Large intestine (tissue), 3 donors: Measurements from ENCODE around the gene SLC35D1. TPM values are rescaled to one million over a fixed set of nuclear protein-coding genes. Genes with fewer than 3 reads are reported as not detected.
"Not testable (repeated sequence)": the region's sequence is repeated elsewhere in the genome, so short reads cannot be mapped to it uniquely, and the experiment has no call there.

Source experiments
- DNase-seq, 2 donors: peaks; one replicate each; pipeline versions ENCODE4 v3.0.0 to v3.0.0-alpha.2; 2013
- H3K27ac ChIP-seq: one replicate; pipeline ENCODE4 v1.5.1; 2013; ENCODE audit warnings: low read length
- H3K27me3 ChIP-seq: 2 replicates; pipeline ENCODE4 v1.6.1; 2013; ENCODE audit warnings: low read length; ENCODE audit not compliant: control insufficient read depth, insufficient read depth
- H3K36me3 ChIP-seq: 2 replicates; pipeline ENCODE4 v1.6.1; 2013; ENCODE audit warnings: low read length; ENCODE audit not compliant: control insufficient read depth, insufficient read depth
- H3K4me1 ChIP-seq: one replicate; pipeline ENCODE4 v1.6.1; 2013; ENCODE audit warnings: low read length; ENCODE audit not compliant: control insufficient read depth, insufficient read depth
- H3K4me3 ChIP-seq: one replicate; pipeline ENCODE4 v1.5.1; 2013; ENCODE audit warnings: low read length
- H3K9me3 ChIP-seq: one replicate; pipeline ENCODE4 v1.6.1; 2013; ENCODE audit warnings: mild to moderate bottlenecking, low read depth, low read length, moderate library complexity; ENCODE audit not compliant: control insufficient read depth
- WGBS: methylation state at CpG from one replicate; pipeline ENCODE4 v1.1.5; 2013; ENCODE audit warnings: low lambda C conversion rate; ENCODE audit not compliant: insufficient coverage; 5-methylcytosine and 5-hydroxymethylcytosine counted together
- polyA plus RNA-seq: library from polyadenylated mRNA; unstranded; fragments of 120-200 nt; gene quantifications from one replicate; pipeline ENCODE4 v1.2.1, GENCODE V29; 2013

SLC35D1 gene
- polyA plus RNA-seq, 1 donor, result 56.0 TPM

DNA sequence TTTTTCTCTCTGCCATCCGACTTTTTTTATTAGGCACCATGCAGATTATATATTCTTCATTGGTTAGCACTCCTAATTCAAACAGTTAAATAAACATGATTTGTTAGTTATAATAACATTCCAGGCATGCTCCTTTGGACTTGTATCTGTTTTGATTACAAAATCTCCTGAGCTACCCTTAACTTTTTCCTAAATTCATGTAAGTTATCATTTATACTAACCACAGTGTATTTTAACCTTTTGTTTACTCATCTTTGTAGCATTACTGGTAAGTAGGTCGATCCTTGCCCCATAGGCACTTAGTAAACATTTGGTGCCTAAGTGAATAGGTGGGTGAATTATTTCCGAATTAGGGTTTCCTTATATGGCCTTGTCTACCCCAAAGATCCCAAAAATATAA lies 85.4 kb downstream of the SLC35D1 start:
- no peaks in the 10 kb centered on the region for H3K27me3 ChIP-seq
- H3K9me3 ChIP-seq, result no peaks in the 10 kb centered on the region
- no peak overlapping the region for H3K4me3 ChIP-seq
- whole genome bisulfite sequencing, result 71% methylated on average over 1 of the region's 3 CpGs
- no peaks in the 10 kb centered on the region for H3K4me1 ChIP-seq
- no peak for DNase-seq
- H3K36me3 ChIP-seq, result peaks cover 37% of the 10 kb centered on the region
- H3K27ac ChIP-seq, result no peak overlapping the region

DNA sequence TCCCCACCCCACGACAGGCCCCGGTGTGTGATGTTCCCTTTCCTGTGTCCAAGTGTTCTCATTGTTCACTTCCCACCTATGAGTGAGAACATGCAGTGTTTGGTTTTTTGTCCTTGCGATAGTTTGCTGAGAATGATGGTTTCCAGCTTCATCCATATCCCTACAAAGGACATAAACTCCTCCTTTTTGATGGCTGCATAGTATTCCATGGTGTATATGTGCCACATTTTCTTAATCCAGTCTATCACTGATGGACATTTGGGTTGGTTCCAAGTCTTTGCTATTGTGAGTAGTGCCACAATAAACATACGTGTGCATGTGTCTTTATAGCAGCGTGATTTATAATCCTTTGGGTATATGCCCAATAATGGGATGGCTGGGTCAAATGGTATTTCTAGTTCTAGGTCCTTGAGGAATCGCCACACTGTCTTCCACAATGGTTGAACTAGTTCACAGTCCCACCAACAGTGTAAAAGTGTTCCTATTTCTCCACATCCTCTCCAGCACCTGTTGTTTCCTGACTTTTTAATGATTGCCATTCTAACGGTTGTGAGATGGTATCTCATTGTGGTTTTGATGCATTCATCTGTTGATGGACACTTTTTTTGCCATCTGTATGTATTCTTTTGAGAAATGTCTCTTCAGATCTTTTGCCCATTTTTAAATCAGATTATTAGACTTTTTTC lies 87.6 kb downstream of the SLC35D1 start:
- no CpG with 5 or more reads among the region's 7 CpGs for WGBS
- H3K36me3 ChIP-seq, result peaks cover 40% of the 10 kb centered on the region

DNA sequence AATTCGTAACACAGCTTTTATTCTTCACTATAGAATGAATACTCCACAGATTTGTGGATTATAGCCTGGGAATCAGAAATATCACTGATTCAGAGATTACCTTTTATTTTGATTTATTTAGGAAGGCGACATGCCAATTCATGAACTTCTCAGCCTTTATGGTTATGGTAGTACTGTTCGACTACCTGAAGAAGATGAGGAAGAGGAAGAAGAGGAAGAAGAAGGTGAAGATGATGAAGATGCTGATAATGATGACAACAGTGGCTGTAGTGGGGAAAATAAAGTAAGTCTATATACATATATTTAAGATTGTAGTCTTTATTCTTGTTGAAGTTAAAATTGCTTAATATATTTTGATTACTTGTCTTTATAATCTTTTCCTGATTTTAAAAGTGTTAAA lies 96.0 kb downstream of the SLC35D1 start:
- H3K36me3 ChIP-seq, result peaks cover 26% of the 10 kb centered on the region
- no peak overlapping the region for H3K4me3 ChIP-seq
- H3K9me3 ChIP-seq, result no peaks in the 10 kb centered on the region
- no peak overlapping the region for H3K27ac ChIP-seq
- DNase-seq, result no peak
- no peaks in the 10 kb centered on the region for H3K27me3 ChIP-seq
- WGBS, result 93% methylated on average over 3 of the region's 3 CpGs
- H3K4me1 ChIP-seq, result no peaks in the 10 kb centered on the region

More for the DNA sequence above, 87.6 kb downstream of the SLC35D1 start:
- H3K4me1 ChIP-seq, DNase-seq, H3K9me3 ChIP-seq, H3K27ac ChIP-seq, H3K27me3 ChIP-seq, H3K4me3 ChIP-seq: not testable (repeated sequence)

GRCh38 chr1:66954208-66954607 lies 99.7 kb downstream of the SLC35D1 start:
- Histone ChIP-seq H3K27me3 (no peaks in the 10 kb centered on the region), H3K4me3 (no peak overlapping the region), H3K4me1 (no peaks in the 10 kb centered on the region), H3K36me3 (peaks cover 39% of the 10 kb centered on the region), H3K9me3 (no peaks in the 10 kb centered on the region), H3K27ac (peak overlapping the region; percentile 43)
- 83% methylated on average over 1 of the region's 4 CpGs for WGBS
- DNase-seq, result no peak

DNA sequence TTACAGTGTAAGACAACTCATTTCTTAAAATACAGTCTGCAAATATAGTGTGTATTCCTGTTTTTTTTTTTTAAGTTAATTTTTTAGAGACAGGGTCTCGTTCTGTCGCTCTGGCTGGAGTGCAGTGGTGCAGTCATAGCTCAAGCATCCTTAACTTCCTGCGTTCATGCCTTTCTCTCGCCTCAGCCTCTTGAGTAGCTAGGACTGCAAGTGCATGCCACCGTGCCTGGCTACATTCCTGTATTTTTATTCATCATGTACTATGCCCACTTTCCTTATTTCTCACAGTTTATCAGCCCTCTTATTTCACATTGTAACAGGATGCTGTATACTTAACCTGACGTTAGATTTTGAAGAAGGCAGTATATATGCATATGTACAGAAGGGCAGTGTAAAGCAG lies 102.4 kb downstream of the SLC35D1 start:
- 94% methylated on average over 2 of the region's 6 CpGs for WGBS
- Histone ChIP-seq H3K4me1 (no peaks in the 10 kb centered on the region), H3K27me3 (no peaks in the 10 kb centered on the region), H3K27ac (no peak overlapping the region), H3K4me3 (no peak overlapping the region), H3K36me3 (peaks cover 56% of the 10 kb centered on the region), H3K9me3 (no peaks in the 10 kb centered on the region)
- no peak for DNase-seq

Other genes starting within 250 kb of the SLC35D1 start
- 3.6 TPM for gene DNAI4, start 129.3 kb downstream of the SLC35D1 start, polyA plus RNA-seq
- gene MIER1, start 129.2 kb downstream of the SLC35D1 start, polyA plus RNA-seq, result 38.7 TPM
- 0.22 TPM for gene C1orf141, start 80.8 kb upstream of the SLC35D1 start, polyA plus RNA-seq
- gene IL23R, start 112.3 kb upstream of the SLC35D1 start, polyA plus RNA-seq, result 1.1 TPM